ENCODE results near the gene PER3. TPM values are rescaled to one million over a fixed set of nuclear protein-coding genes. Genes with fewer than 3 reads are reported as not detected.

PER3 gene
- total and polyA plus RNA-seq, 2 of the 8 experiments (the other 6 are each of a cell fraction or from before 2014, with no cell fraction given), result 8.3 to 9.3 TPM

- POLR2A ChIA-PET (ENCODE audit: partially characterized antibody), result no interaction called here
- no peak for FAIRE-seq
- no peak overlapping the region for H3K4me2 ChIP-seq (ENCODE audit: insufficient read depth in 1 of 2, low read depth in 2 of 2, low read length in 2 of 2)
- no peak overlapping the region for H3K27ac ChIP-seq (ENCODE audit: low read depth, low read length)
- no peak overlapping the region for H2BK12ac ChIP-seq (ENCODE audit: low read depth, low read length)
- no peak overlapping the region for H2AFZ ChIP-seq (ENCODE audit: low read length)
- H3K14ac ChIP-seq (ENCODE audit: insufficient read length), result no peak overlapping the region
- H3K23me2 ChIP-seq (ENCODE audit: low read depth, low read length), result 0 out of 2 replicates have a peak, but pooled peaks cover 3% of the 10 kb centered on the region
- H4K20me1 ChIP-seq (replicated peaks in 1 of 2; ENCODE audit: control insufficient read depth in 1 of 2, insufficient read depth in 2 of 2, low read length in 2 of 2), result peaks cover 2 to 4% of the 10 kb centered on the region in 2 experiments
- H3K79me2 ChIP-seq (ENCODE audit: control insufficient read depth in 1 of 2, insufficient read depth in 2 of 2, low read length in 2 of 2), result peaks cover 5 to 6% of the 10 kb centered on the region in 2 experiments
- H3K56ac ChIP-seq (replicated peaks; ENCODE audit: insufficient read length, low read depth, low read length), result no peak overlapping the region
- no peak overlapping the region for H2BK15ac ChIP-seq (ENCODE audit: low read length)
- CTCF ChIA-PET (ENCODE audit: partially characterized antibody), result interaction anchor here (0.6 to 3.9 kb wide), 5 partner anchors 11 to 771 kb away, joined by 3 to 16 read pairs (median 4); no protein-coding TSS in a partner anchor
- no peaks in the 10 kb centered on the region for H3K9me3 ChIP-seq (ENCODE audit: insufficient read depth in 2 of 2, low read depth in 1 of 2, low read length in 1 of 2)
- no peaks in the 10 kb centered on the region for H3K36me3 ChIP-seq (ENCODE audit: control insufficient read depth in 2 of 4, insufficient read depth in 4 of 4, low read length in 3 of 4)
- DNase-seq (ENCODE audit: low read depth in 1 of 2, low spot score in 2 of 2), result no peak
- H3K4me3 ChIP-seq (ENCODE audit: extremely low read depth in 1 of 4, insufficient read depth in 2 of 4, low read depth in 3 of 4, low read length in 4 of 4), result no peak overlapping the region
- peaks cover 0 to 4% (median 2%) of the 10 kb centered on the region in 4 experiments; a peak in 5 of 7 replicates for H3K4me1 ChIP-seq (replicated peaks in 1 of 4; ENCODE audit: control insufficient read depth in 3 of 4, insufficient read depth in 4 of 4, low read length in 3 of 4)
- H3K9ac ChIP-seq (replicated peaks in 1 of 4; ENCODE audit: extremely low read depth in 1 of 4, low read depth in 3 of 4, low read length in 3 of 4), result no peak overlapping the region
- H3K79me1 ChIP-seq (ENCODE audit: low read depth, low read length), result no peaks in the 10 kb centered on the region
- H2BK120ac ChIP-seq (replicated peaks; ENCODE audit: low read depth, low read length), result no peak overlapping the region
- H3K23ac ChIP-seq (ENCODE audit: insufficient read length), result no peak overlapping the region
- H4K91ac ChIP-seq (replicated peaks; ENCODE audit: insufficient read length, low read length), result no peak overlapping the region
- no peak overlapping the region for H2AK5ac ChIP-seq (ENCODE audit: low read depth, low read length)
- 86% methylated on average over 4 of the region's 4 CpGs; no CpG with 5 or more reads in 1 of the 2 experiments for WGBS, 2 experiments (ENCODE audit: extremely low coverage in 1 of 2, insufficient coverage in 1 of 2, insufficient read length in 1 of 2, insufficient replicate concordance in 2 of 2, low coverage in 1 of 2, low lambda C conversion rate in 2 of 2, missing lambda C conversion rate in 1 of 2)
- no peaks in the 10 kb centered on the region; a peak in 1 of 7 replicates for H3K27me3 ChIP-seq (replicated peaks in 1 of 4; ENCODE audit: control insufficient read depth in 3 of 4, extremely low read depth in 1 of 4, insufficient read depth in 3 of 4, low read length in 3 of 4)
- no peak overlapping the region for H2BK20ac ChIP-seq (ENCODE audit: low read length)
- no peak overlapping the region for H2BK5ac ChIP-seq (ENCODE audit: low read depth, low read length)
- H4K5ac ChIP-seq (ENCODE audit: insufficient read length, low read depth, low read length), result no peak overlapping the region
- H3K4ac ChIP-seq (replicated peaks; ENCODE audit: insufficient read length, low read depth, low read length), result no peak overlapping the region
- no peak overlapping the region for H3K18ac ChIP-seq (ENCODE audit: extremely low read depth, low read length)
- H4K8ac ChIP-seq (ENCODE audit: extremely low read depth, insufficient read depth, low read length), result no peak overlapping the region
- no peak for TF ChIP-seq TAF1 (IDR thresholded peaks at IDR 0.05; ENCODE audit: low read depth, low read length)
- TF ChIP-seq CBX5 (IDR thresholded peaks at IDR 0.05; ENCODE audit: low read depth, low read length), result no peak
- no peak for TF ChIP-seq HDAC2 (IDR thresholded peaks at IDR 0.05; ENCODE audit: borderline replicate concordance in 1 of 2, low read depth in 2 of 2, low read length in 2 of 2)
- no peak for TF ChIP-seq ASH2L (IDR thresholded peaks at IDR 0.05; ENCODE audit: low read length)
- no peak for TF ChIP-seq KDM4A (IDR thresholded peaks at IDR 0.05; ENCODE audit: low read depth, low read length, severe bottlenecking)
- no peak for TF ChIP-seq ZNF274 (IDR thresholded peaks at IDR 0.05; ENCODE audit: borderline replicate concordance, extremely low read depth, low read length)
- TF ChIP-seq SRF (IDR thresholded peaks at IDR 0.05; ENCODE audit: low read depth, low read length), result no peak
- TF ChIP-seq TCF12 (IDR thresholded peaks at IDR 0.05; ENCODE audit: low read depth, low read length), result no peak
- TF ChIP-seq EGR1 (IDR thresholded peaks at IDR 0.05; ENCODE audit: borderline replicate concordance, low read depth, low read length), result no peak
- no peak for TF ChIP-seq SP1 (IDR thresholded peaks at IDR 0.05; ENCODE audit: low read depth, low read length)
- no peak for TF ChIP-seq YY1 (IDR thresholded peaks at IDR 0.05; ENCODE audit: low read depth, low read length)
- TF ChIP-seq CTBP2 (IDR thresholded peaks at IDR 0.05; ENCODE audit: borderline replicate concordance, insufficient read depth, insufficient read length, low read length), result no peak
Observed at GRCh38 chr1:7767176-7767575, 16.9 kb upstream of the PER3 start.

All from H1 (cell line).